WTC11 (cell line): ENCODE results near the gene RACK1. TPM values are rescaled to one million over a fixed set of nuclear protein-coding genes. Genes with fewer than 3 reads are reported as not detected.
A peak's percentile ranks its signal among the peaks of the same experiment; 100 is the strongest.

Experiments used
- ATAC-seq: fragments of 200-7000 bp; cut with Tn5 transposase; 2 replicates; pipeline ENCODE4 v1.10.0; 2021; ENCODE audit warnings: mild to moderate bottlenecking, moderate library complexity
- CTCF ChIA-PET: fragments of 300-600 bp; sonication (Branson Sonifier 250); formaldehyde crosslinking; loops from one replicate; lab custom pipeline; 2021; ENCODE audit warnings: antibody characterized with exemption; lab: Charles Lee
- POLR2A ChIA-PET: fragments of 350-600 bp; sonication (Branson Sonifier 250); formaldehyde crosslinking; loops from one replicate; lab custom pipeline; 2021; ENCODE audit warnings: antibody characterized with exemption; lab: Charles Lee
- DNase-seq: peaks from one replicate; pipeline ENCODE4 v3.0.0; 2021; ENCODE audit warnings: low spot score
- H3K27ac Mint-ChIP-seq: 2 replicates; pipeline ENCODE4 v1.8.0; 2021; ENCODE audit warnings: mixed read lengths
- H3K27me3 Mint-ChIP-seq: 2 replicates; pipeline ENCODE4 v1.8.0; 2021; ENCODE audit warnings: low read depth, mild to moderate bottlenecking, moderate library complexity, mixed read lengths
- H3K36me3 Mint-ChIP-seq: 2 replicates; pipeline ENCODE4 v1.8.0; 2021; ENCODE audit warnings: mixed read lengths
- H3K4me1 Mint-ChIP-seq: 2 replicates; pipeline ENCODE4 v1.8.0; 2022; ENCODE audit warnings: mixed read lengths
- H3K4me3 Mint-ChIP-seq: 2 replicates; pipeline ENCODE4 v1.8.0; 2021; ENCODE audit warnings: mild to moderate bottlenecking, moderate library complexity, mixed read lengths
- H3K9me3 Mint-ChIP-seq: 2 replicates; pipeline ENCODE4 v1.8.0; 2021; ENCODE audit warnings: mixed read lengths
- FOXJ3 ChIP-seq: sonication (generic); formaldehyde crosslinking; IDR thresholded peaks from 2 replicates; pipeline ENCODE4 v1.9.0; 2021; ENCODE audit warnings: missing genetic modification reagents, mild to moderate bottlenecking, borderline replicate concordance
- FOXP1 ChIP-seq: sonication (generic); formaldehyde crosslinking; IDR thresholded peaks from 2 replicates; pipeline ENCODE4 v1.8.0; 2022; ENCODE audit warnings: missing genetic modification reagents, mild to moderate bottlenecking, moderate library complexity, borderline replicate concordance
- JAZF1 ChIP-seq: fragments of 250-450 bp; sonication (Bioruptor Pico); IDR thresholded peaks from 2 replicates; pipeline ENCODE4 v1.9.0; 2021; ENCODE audit warnings: moderate library complexity, mild to moderate bottlenecking, inconsistent platforms
- NR3C1 ChIP-seq: sonication (generic); formaldehyde crosslinking; conservative IDR thresholded peaks from 2 replicates; pipeline ENCODE4 v1.8.1; 2023; ENCODE audit warnings: low read depth, mild to moderate bottlenecking, missing genetic modification reagents
- SP1 ChIP-seq: sonication (generic); formaldehyde crosslinking; conservative IDR thresholded peaks from 2 replicates; pipeline ENCODE4 v1.8.1; 2022; ENCODE audit warnings: missing genetic modification reagents
- TEAD1 ChIP-seq: sonication (generic); formaldehyde crosslinking; IDR thresholded peaks from 2 replicates; pipeline ENCODE4 v1.8.0; 2022; ENCODE audit warnings: mild to moderate bottlenecking, missing genetic modification reagents
- TP53 ChIP-seq: sonication (generic); formaldehyde crosslinking; IDR thresholded peaks from 2 replicates; pipeline ENCODE4 v1.8.1; 2023; ENCODE audit warnings: mild to moderate bottlenecking, missing genetic modification reagents
- ZBTB21 ChIP-seq: sonication (generic); formaldehyde crosslinking; IDR thresholded peaks from 2 replicates; pipeline ENCODE4 v1.8.1; 2023; ENCODE audit warnings: mild to moderate bottlenecking, missing genetic modification reagents, borderline replicate concordance
- ZNF121 ChIP-seq: sonication (generic); formaldehyde crosslinking; IDR thresholded peaks from 2 replicates; pipeline ENCODE4 v1.8.0; 2023; ENCODE audit warnings: missing genetic modification reagents
- ZNF219 ChIP-seq: sonication (generic); formaldehyde crosslinking; IDR thresholded peaks from 2 replicates; pipeline ENCODE4 v1.8.0; 2023; ENCODE audit warnings: missing genetic modification reagents, mild to moderate bottlenecking, borderline replicate concordance
- ZNF317 ChIP-seq: sonication (generic); formaldehyde crosslinking; IDR thresholded peaks from 2 replicates; pipeline ENCODE4 v1.8.1; 2023; ENCODE audit warnings: low read depth, mild to moderate bottlenecking, moderate library complexity, missing genetic modification reagents, borderline replicate concordance
- ZNF671 ChIP-seq: fragments of 250-450 bp; sonication (Bioruptor Pico); IDR thresholded peaks from 2 replicates; pipeline ENCODE4 v1.8.0; 2021; ENCODE audit warnings: mild to moderate bottlenecking
- total RNA-seq: library from RNA; stranded (reverse); gene quantifications from 3 replicates; pipeline ENCODE4 v1.2.3, GENCODE V29; 2021
- TF ChIP-seq, protein P1 (sequence below): sonication (generic); formaldehyde crosslinking; IDR thresholded peaks from 2 replicates; pipeline ENCODE4 v1.8.1; 2022; ENCODE audit warnings: mild to moderate bottlenecking, moderate library complexity, missing genetic modification reagents
- TF ChIP-seq, protein P2 (sequence below): sonication (generic); formaldehyde crosslinking; IDR thresholded peaks from 2 replicates; pipeline ENCODE4 v1.8.1; 2023; ENCODE audit warnings: mild to moderate bottlenecking, missing genetic modification reagents, moderate library complexity
- TF ChIP-seq, protein P3 (sequence below): fragments of 250-450 bp; sonication (Bioruptor Pico); IDR thresholded peaks from 2 replicates; pipeline ENCODE4 v2.1.2; 2022; ENCODE audit warnings: mild to moderate bottlenecking, moderate library complexity
- TF ChIP-seq, protein P4 (sequence below): sonication (generic); formaldehyde crosslinking; conservative IDR thresholded peaks from 2 replicates; pipeline ENCODE4 v1.8.1; 2023; ENCODE audit warnings: mild to moderate bottlenecking, low read depth, missing genetic modification reagents, moderate library complexity

RACK1 gene
- total RNA-seq, 1 experiment from 2014 or later = 2,360 TPM

DNA sequence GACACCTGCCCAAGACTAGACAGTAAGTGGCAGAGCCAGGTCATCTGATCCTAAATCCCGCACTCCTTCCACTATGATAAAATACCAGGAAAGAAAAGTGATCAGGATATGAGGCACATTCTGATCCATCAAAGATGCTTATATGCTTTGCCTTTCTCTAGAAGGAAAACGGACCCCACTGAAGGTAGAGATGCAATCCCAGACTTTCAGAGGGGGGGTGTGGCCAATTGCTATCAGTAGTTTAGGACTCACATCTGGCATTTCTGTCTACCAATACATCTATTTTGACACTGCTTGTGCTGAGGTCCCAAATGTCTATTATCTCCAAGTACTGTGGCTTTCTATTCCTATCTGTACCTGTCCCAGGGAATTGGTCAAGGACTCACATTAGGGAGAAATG is 15.6 kb upstream of the RACK1 start (continued):
- TF ChIP-seq, protein P1, sequence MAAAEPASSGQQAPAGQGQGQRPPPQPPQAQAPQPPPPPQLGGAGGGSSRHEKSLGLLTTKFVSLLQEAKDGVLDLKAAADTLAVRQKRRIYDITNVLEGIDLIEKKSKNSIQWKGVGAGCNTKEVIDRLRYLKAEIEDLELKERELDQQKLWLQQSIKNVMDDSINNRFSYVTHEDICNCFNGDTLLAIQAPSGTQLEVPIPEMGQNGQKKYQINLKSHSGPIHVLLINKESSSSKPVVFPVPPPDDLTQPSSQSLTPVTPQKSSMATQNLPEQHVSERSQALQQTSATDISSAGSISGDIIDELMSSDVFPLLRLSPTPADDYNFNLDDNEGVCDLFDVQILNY = no peak
- TF ChIP-seq TP53 (CRISPR knock-in tag) (no peak), SP1 (CRISPR knock-in tag) (no peak), JAZF1 (CRISPR knock-in tag) (no peak), ZNF317 (no peak)

DNA sequence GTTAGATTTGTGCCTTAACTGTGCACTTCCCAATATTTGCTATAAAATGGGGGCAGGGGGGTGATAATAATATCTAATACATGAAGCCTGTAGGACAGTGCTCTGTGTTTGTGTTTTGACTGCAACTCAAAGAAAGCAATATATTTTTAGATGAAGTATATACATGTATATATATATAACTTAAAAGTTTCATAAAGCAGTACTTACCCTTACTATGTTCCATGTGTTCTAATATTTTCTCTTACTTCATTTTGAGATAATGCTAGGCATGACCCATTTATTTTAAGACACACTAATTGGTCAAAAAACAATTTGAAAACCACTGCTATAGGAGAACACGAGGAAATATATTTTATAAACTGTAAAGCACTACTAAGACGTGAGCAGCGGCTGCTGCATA is 14.9 kb upstream of the RACK1 start:
- TF ChIP-seq ZBTB21 (CRISPR knock-in tag) (no peak), TEAD1 (CRISPR knock-in tag) (no peak), NR3C1 (CRISPR knock-in tag) (no peak), ZNF219 (CRISPR knock-in tag) (no peak), FOXJ3 (CRISPR knock-in tag) (no peak), ZNF671 (CRISPR knock-in tag) (no peak)
- TF ChIP-seq, protein P2, sequence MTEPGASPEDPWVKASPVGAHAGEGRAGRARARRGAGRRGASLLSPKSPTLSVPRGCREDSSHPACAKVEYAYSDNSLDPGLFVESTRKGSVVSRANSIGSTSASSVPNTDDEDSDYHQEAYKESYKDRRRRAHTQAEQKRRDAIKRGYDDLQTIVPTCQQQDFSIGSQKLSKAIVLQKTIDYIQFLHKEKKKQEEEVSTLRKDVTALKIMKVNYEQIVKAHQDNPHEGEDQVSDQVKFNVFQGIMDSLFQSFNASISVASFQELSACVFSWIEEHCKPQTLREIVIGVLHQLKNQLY (CRISPR knock-in tag) = no peak
- TF ChIP-seq, protein P3, sequence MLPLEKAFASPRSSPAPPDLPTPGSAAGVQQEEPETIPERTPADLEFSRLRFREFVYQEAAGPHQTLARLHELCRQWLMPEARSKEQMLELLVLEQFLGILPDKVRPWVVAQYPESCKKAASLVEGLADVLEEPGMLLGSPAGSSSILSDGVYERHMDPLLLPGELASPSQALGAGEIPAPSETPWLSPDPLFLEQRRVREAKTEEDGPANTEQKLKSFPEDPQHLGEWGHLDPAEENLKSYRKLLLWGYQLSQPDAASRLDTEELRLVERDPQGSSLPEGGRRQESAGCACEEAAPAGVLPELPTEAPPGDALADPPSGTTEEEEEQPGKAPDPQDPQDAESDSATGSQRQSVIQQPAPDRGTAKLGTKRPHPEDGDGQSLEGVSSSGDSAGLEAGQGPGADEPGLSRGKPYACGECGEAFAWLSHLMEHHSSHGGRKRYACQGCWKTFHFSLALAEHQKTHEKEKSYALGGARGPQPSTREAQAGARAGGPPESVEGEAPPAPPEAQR = no peak
- TF ChIP-seq, protein P4, sequence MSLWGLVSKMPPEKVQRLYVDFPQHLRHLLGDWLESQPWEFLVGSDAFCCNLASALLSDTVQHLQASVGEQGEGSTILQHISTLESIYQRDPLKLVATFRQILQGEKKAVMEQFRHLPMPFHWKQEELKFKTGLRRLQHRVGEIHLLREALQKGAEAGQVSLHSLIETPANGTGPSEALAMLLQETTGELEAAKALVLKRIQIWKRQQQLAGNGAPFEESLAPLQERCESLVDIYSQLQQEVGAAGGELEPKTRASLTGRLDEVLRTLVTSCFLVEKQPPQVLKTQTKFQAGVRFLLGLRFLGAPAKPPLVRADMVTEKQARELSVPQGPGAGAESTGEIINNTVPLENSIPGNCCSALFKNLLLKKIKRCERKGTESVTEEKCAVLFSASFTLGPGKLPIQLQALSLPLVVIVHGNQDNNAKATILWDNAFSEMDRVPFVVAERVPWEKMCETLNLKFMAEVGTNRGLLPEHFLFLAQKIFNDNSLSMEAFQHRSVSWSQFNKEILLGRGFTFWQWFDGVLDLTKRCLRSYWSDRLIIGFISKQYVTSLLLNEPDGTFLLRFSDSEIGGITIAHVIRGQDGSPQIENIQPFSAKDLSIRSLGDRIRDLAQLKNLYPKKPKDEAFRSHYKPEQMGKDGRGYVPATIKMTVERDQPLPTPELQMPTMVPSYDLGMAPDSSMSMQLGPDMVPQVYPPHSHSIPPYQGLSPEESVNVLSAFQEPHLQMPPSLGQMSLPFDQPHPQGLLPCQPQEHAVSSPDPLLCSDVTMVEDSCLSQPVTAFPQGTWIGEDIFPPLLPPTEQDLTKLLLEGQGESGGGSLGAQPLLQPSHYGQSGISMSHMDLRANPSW (CRISPR knock-in tag) = no peak
- POLR2A ChIA-PET = no interaction called here
- Mint-ChIP-seq H3K4me3 (peak overlapping the region; percentile 95), H3K9me3 (no peaks in the 10 kb centered on the region), H3K36me3 (peaks cover 36% of the 10 kb centered on the region), H3K27me3 (no peaks in the 10 kb centered on the region), H3K27ac (no peak overlapping the region), H3K4me1 (peaks cover 22% of the 10 kb centered on the region)
- no peak for ATAC-seq
- no peak for DNase-seq
- CTCF ChIA-PET = no interaction called here

DNA sequence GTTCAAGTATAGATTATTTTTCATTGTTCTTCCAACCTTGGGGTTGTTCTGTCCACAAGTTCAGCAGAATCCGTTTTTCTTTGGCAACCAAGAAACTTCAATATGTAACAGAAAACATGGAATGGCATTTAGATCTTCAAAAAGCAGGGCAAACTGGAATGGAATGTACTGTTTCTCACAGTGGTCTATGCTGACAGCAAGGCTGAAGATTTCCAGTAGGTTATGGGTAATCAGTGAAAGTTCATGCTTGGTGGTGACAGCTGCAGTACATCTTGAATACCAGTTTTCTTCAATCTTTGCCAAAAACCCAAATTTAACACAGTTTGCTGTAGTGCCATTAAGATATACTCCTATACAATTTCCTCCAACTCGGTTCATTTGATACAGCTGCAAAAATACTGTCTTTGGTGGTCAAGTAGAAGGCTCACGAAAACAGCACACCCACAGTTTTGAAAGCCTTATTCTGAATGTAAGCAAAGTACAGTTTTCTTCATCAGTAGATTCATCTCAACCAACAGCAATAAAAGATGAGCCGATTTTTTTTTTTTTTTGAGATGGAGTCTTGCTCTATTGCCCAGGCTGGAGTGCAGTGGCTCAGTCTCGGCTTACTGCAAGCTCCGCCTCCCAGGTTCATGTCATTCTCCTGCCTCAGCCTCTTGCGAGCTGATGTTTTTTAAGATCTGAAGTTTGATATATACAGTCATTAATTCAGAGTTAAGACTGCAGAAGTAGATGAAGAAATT is 12.3 kb upstream of the RACK1 start:
- H3K36me3 Mint-ChIP-seq = peaks cover 43% of the 10 kb centered on the region
- ATAC-seq (no peak), DNase-seq (no peak)
- no peak overlapping the region for H3K4me3 Mint-ChIP-seq
- no peaks in the 10 kb centered on the region for H3K27me3 Mint-ChIP-seq
- 0 out of 2 replicates have a peak, but pooled peaks have one; percentile 9 for TF ChIP-seq ZNF121 (CRISPR knock-in tag)
- TF ChIP-seq FOXP1 = no peak
- H3K4me1 Mint-ChIP-seq = peaks cover 27% of the 10 kb centered on the region
- H3K9me3 Mint-ChIP-seq = no peaks in the 10 kb centered on the region
- H3K27ac Mint-ChIP-seq = no peak overlapping the region
- ChIA-PET POLR2A (no interaction called here), CTCF (no interaction called here)
